HG03064 (cell line): ENCODE data around the gene NUDT4B.
A peak's percentile ranks its signal among the peaks of the same experiment; 100 is the strongest.
"Not testable (repeated sequence)": the region's sequence is repeated elsewhere in the genome, so short reads cannot be mapped to it uniquely, and the experiment has no call there.

Experiments
- ATAC-seq: cut with Tn5 transposase; IDR thresholded peaks from one replicate; pipeline ENCODE4 v1.9.1; 2021; ENCODE audit warnings: low read depth; ENCODE audit not compliant: unreplicated experiment

The NUDT4B gene

GRCh38 chr1:148734311-148734662 is 14.3 kb upstream of the NUDT4B start:
- peak; percentile 44 for ATAC-seq

GRCh38 chr1:148735538-148735937 is 13.0 kb upstream of the NUDT4B start:
- ATAC-seq: not testable (repeated sequence)

GRCh38 chr1:148738667-148739066 is 9.9 kb upstream of the NUDT4B start:
- not testable (repeated sequence) for ATAC-seq

DNA sequence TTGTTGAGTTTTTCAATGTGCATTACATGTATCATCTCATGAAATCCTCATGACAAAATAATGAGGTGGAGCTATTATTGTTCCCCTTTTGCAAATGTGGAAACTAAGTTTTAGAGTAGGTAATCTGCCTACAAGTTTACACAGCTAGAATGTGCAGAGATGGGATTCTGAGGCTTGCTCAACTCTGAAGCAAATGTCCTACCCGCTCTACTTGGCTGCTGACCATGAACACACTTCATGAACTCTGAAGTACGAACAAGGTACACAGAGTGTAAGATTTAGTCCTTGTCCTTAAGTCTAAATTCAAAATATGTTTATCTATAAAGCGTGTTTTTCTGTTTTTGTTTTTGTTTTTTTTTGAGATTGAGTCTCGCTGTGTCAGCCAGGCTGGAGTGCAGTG is 5.4 kb upstream of the NUDT4B start:
- not testable (repeated sequence) for ATAC-seq

DNA sequence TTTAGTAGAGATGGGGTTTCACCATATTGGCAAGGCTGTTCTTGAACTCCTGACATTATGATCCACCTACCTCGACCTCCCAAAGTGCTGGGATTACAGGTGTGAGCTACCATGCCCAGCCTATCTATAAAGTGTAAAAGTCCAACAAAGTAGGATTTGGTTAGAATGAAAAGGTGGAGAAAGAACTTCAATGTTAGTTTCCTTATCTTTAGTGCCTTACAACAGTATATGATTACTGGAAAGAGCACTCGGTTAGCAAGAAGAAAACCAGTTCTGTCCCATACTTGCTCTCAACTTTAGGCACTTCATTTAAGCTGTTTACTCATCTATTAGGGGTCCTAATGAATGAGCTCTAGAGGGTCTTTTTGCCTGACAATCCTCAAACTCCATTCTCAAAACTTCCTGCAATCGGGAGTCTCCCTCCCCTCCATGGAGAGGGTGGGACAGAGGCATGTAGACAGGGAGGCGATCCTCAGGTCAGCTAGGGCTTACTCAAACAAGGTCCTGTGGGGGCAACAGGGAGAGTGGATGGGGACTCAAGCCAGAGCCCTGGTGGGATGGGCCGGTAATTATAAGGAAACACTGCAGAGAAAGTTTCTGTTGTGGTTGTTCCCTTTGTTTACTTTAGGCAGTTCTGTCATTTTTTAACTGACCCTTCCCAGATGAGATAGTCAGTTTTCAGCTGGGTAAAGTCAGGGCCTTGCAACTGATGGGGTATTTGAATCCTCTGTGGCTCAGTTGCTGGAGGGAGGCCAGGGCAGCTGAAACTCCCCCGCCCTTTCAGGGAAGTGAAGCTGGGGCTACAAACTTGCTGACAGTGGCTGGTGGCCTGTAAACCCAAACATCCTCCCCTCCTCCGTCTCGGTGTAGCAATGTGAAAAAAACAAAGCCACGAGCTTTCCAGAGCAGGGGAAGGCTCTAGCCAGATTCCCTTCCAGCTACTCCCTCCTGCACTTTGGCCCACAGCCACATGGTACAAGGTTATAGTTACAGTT is 4.6 kb upstream of the NUDT4B start:
- not testable (repeated sequence) for ATAC-seq

- ATAC-seq: not testable (repeated sequence)
Measured at GRCh38 chr1:148749335-148749681, 734 bp downstream of the NUDT4B start.

DNA sequence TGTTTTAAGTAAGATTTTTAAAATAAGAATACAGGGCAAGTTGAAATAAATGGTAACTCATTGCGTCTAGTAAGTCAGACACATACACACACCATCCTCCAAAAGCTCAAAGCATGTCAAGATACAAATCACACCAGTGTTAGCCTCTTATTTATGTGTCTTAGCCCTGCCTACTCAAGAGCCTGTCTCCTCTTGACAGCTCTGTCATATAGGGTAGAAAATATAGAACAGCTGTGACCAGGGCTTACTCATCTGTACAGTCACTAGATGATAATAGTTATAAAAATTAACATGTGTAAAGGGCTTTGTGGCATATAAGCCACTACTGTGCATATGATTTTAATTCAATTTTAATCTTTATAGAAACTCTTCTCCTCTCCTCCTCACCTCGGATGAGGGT is 7.7 kb downstream of the NUDT4B start:
- ATAC-seq: not testable (repeated sequence)

- not testable (repeated sequence) for ATAC-seq
Measured at GRCh38 chr1:148757446-148757845, 8.9 kb downstream of the NUDT4B start.

GRCh38 chr1:148758412-148758811 is 9.8 kb downstream of the NUDT4B start:
- peak; percentile 91 for ATAC-seq

DNA sequence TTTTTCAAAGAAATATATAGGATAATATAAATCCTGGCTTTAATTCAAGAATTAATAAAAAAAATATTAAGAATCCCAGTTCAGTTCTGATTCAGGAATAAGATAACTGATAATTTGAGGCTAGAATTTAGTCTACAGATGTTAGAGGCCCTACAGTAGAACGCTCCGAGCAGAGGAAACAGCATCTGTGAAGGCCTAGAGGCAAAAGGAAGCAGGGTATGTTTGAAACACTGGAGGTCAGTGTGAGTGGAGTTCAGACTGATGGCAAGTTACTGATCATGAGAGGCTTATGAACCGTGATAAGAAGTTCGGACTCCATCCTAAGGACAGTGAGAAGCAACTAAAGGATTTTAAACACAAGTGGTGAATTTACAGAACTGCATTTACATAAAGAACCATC is 10.4 kb downstream of the NUDT4B start:
- ATAC-seq: not testable (repeated sequence)

- not testable (repeated sequence) for ATAC-seq
Measured at GRCh38 chr1:148759749-148760148, 11.2 kb downstream of the NUDT4B start.

DNA sequence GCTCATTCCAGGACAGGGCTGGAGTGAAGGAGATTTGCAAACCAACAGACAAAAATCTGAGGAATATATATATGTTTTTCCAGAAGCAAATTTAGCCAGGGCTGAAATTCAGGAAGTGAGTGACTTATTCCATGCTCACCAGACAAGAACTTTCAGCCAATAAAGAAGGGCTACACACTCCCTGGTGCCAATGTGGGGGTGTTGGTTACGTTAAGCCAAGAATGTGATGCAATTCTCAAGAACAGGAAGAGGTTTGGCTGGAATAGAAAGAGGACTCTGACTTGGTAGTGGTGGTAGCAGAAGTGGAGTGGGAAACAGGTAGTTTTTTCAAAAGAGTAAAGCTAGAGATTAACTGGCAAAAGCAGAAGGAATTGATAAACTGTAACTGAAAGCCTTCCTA is 11.6 kb downstream of the NUDT4B start:
- not testable (repeated sequence) for ATAC-seq

DNA sequence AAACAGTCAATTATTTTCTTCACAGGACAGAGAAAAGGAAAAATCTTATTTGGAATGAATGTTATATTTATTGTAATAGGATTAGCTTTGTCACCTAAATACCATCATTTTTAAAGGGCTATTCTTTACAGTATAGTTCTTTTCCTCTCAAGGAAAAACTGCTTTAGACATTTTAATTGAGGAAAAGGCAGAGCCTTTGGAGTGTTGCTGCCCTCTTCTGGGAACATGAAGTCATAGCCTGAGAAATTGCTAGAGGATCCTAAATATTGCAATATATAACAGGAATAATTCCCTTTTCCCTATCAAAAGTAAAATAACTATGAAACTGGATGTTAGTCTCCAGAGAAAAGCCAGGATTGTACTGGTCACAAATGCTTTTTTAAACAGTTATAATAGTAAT is 12.8 kb downstream of the NUDT4B start:
- ATAC-seq: not testable (repeated sequence)

GRCh38 chr1:148765238-148766019 is 16.9 kb downstream of the NUDT4B start:
- ATAC-seq: not testable (repeated sequence)

GRCh38 chr1:148768541-148768940 is 20.0 kb downstream of the NUDT4B start:
- ATAC-seq: not testable (repeated sequence)

- ATAC-seq: not testable (repeated sequence)
Measured at GRCh38 chr1:148769495-148769894, 20.9 kb downstream of the NUDT4B start.

GRCh38 chr1:148773690-148774089 is 25.1 kb downstream of the NUDT4B start:
- ATAC-seq: not testable (repeated sequence)

DNA sequence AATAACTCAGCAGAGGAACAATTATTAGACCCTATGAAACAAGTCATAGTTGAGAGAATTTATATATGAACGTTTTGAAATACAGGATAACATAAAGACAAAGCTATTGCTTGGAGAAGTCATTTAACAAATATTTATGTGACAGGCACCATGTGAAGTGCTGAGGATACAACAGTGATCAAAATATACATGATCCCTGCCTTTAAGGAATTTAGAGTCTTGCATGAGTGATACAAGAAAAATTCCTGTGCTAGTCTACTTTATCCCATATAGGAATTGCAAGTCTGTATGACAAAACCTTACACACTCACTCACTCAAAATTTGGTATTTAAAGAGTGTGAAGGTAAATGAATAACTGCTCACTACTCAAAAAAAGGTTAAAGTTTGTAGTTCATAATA is 25.5 kb downstream of the NUDT4B start:
- not testable (repeated sequence) for ATAC-seq

GRCh38 chr1:148775263-148775662 is 26.7 kb downstream of the NUDT4B start:
- not testable (repeated sequence) for ATAC-seq

GRCh38 chr1:148777649-148778048 is 29.1 kb downstream of the NUDT4B start:
- ATAC-seq: not testable (repeated sequence)

- ATAC-seq: not testable (repeated sequence)
Measured at GRCh38 chr1:148780404-148780803, 31.8 kb downstream of the NUDT4B start.
